ENCODE measurements around the gene KREMEN1. TPM values are rescaled to one million over a fixed set of nuclear protein-coding genes. Genes with fewer than 3 reads are reported as not detected.

Gene KREMEN1
- total and polyA plus RNA-seq, 9 of the 15 experiments (the other 6 are each of a cell fraction or from before 2014, with no cell fraction given), result 0.69 to 11.5 (median 4.3) TPM

- peak; percentile 92 for FAIRE-seq
- Histone ChIP-seq H2AFZ (ENCODE audit: low read depth, low read length) (peak overlapping the region; percentile 26), H3K36me3 (ENCODE audit: control insufficient read depth, insufficient read depth, low read length) (no peaks in the 10 kb centered on the region), H3K4me2 (ENCODE audit: insufficient read depth, low read length) (peak overlapping the region; percentile 48; the same call in 1 of the 2 replicates), H3K9ac (ENCODE audit: insufficient read depth in 1 of 2, low read depth in 2 of 2, low read length in 2 of 2) (peak overlapping the region; percentile 42 to 47; a peak in 3 of 4 replicates), H3K27ac (ENCODE audit: extremely low read depth, low read depth, low read length) (peak overlapping the region; percentile 59), H3K9me3 (replicated peaks; ENCODE audit: control insufficient read depth, insufficient read depth, low read depth, low read length) (no peaks in the 10 kb centered on the region), H3K27me3 (ENCODE audit: control insufficient read depth in 2 of 2, insufficient read depth in 2 of 2, low read length in 2 of 2) (no peaks in the 10 kb centered on the region), H4K20me1 (replicated peaks; ENCODE audit: control insufficient read depth, insufficient read depth, low read length) (no peaks in the 10 kb centered on the region), H3K4me1 (replicated peaks in 1 of 2; ENCODE audit: control insufficient read depth in 2 of 2, insufficient read depth in 2 of 2, low read length in 2 of 2) (peaks cover 0 to 27% of the 10 kb centered on the region in 2 experiments; a peak in 3 of 5 replicates), H3K9me1 (ENCODE audit: control insufficient read depth, insufficient read depth, low read length) (peaks cover 3% of the 10 kb centered on the region), H3K79me2 (ENCODE audit: control insufficient read depth, insufficient read depth, low read length) (no peaks in the 10 kb centered on the region), H3K4me3 (no peak overlapping the region)
- peak in 2 of 4 experiments; percentile 46 to 62 for DNase-seq (ENCODE audit: extremely low read depth in 1 of 4, low spot score in 3 of 4)
- POLR2A ChIA-PET, result interaction anchor here (0.6 to 1.8 kb wide), 2 partner anchors 9 to 156 kb away, joined by 3 to 5 read pairs; no protein-coding TSS in a partner anchor
- in situ Hi-C loops (cut with MboI) (no loop called here), intact Hi-C loops (cut with micrococcal nuclease) (no loop called here)
- BruUV-seq (replicated peaks), result no TSS peak
- 0% methylated on average over 4 of the region's 4 CpGs for WGBS (ENCODE audit: insufficient coverage, low coverage, missing lambda C conversion rate)
- ATAC-seq, result peak; percentile 80
- CTCF ChIA-PET (ENCODE audit: low intra/inter-chr PET ratio), result no interaction called here
- peak; percentile 60; the same call in 1 of the 2 replicates for TF ChIP-seq ZNF592 (IDR thresholded peaks at IDR 0.05)
- TF ChIP-seq FOXK1 (CRISPR knock-in tag; IDR thresholded peaks at IDR 0.05; ENCODE audit: borderline replicate concordance), result no peak
- no peak for TF ChIP-seq CGGBP1 (CRISPR knock-in tag; IDR thresholded peaks at IDR 0.05)
- no peak for TF ChIP-seq BCL6 (CRISPR knock-in tag; IDR thresholded peaks at IDR 0.05)
- no peak for TF ChIP-seq NR0B1 (IDR thresholded peaks at IDR 0.05; ENCODE audit: partially characterized antibody)
- no peak for TF ChIP-seq ZNF644 (tag; IDR thresholded peaks at IDR 0.05; ENCODE audit: low read depth)
- no peak for TF ChIP-seq GATA2 (CRISPR knock-in tag; IDR thresholded peaks at IDR 0.05)
- no peak for TF ChIP-seq NR2C2 (CRISPR knock-in tag; IDR thresholded peaks at IDR 0.05)
- peak; percentile 38; the same call in 1 of the 2 replicates for TF ChIP-seq NR2C2 (tag; IDR thresholded peaks at IDR 0.05)
- TF ChIP-seq DPF2 (IDR thresholded peaks at IDR 0.05), result peak; percentile 30; the same call in 1 of the 2 replicates
- peak; percentile 82; the same call in 1 of the 2 replicates for TF ChIP-seq ZKSCAN8 (CRISPR knock-in tag; IDR thresholded peaks at IDR 0.05)
- TF ChIP-seq FOXJ3 (CRISPR knock-in tag; IDR thresholded peaks at IDR 0.05), result no peak
- TF ChIP-seq MCM2 (IDR thresholded peaks at IDR 0.05; ENCODE audit: low read depth), result no peak
- no peak for TF ChIP-seq ZNF717 (CRISPR knock-in tag; IDR thresholded peaks at IDR 0.05)
- TF ChIP-seq KDM4B (IDR thresholded peaks at IDR 0.05; ENCODE audit: borderline replicate concordance in 2 of 2, low read depth in 1 of 2), result no peak
- TF ChIP-seq TGIF2 (CRISPR knock-in tag; IDR thresholded peaks at IDR 0.05), result no peak
- TF ChIP-seq, protein P1, sequence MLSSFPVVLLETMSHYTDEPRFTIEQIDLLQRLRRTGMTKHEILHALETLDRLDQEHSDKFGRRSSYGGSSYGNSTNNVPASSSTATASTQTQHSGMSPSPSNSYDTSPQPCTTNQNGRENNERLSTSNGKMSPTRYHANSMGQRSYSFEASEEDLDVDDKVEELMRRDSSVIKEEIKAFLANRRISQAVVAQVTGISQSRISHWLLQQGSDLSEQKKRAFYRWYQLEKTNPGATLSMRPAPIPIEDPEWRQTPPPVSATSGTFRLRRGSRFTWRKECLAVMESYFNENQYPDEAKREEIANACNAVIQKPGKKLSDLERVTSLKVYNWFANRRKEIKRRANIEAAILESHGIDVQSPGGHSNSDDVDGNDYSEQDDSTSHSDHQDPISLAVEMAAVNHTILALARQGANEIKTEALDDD (IDR thresholded peaks at IDR 0.05), result peak; percentile 99
These were observed 37.0 kb downstream of the KREMEN1 start for GRCh38 chr22:29109822-29110221.
